Kidney epithelial cell (primary cell): ENCODE results near the gene PAGE1. TPM values are rescaled to one million over a fixed set of nuclear protein-coding genes. Genes with fewer than 3 reads are reported as not detected.
"Not testable (repeated sequence)": the region's sequence is repeated elsewhere in the genome, so short reads cannot be mapped to it uniquely, and the experiment has no call there.

Experiments used
- DNase-seq: peaks from one replicate; pipeline ENCODE4 v3.0.0-alpha.2; 2010; ENCODE audit warnings: low read depth
- H3K27me3 ChIP-seq: 2 replicates; pipeline ENCODE4 v1.6.0; 2011; ENCODE audit warnings: low read length; ENCODE audit not compliant: control insufficient read depth, insufficient read depth
- H3K36me3 ChIP-seq: 2 replicates; pipeline ENCODE4 v1.5.1; 2011; ENCODE audit warnings: low read length; ENCODE audit not compliant: control insufficient read depth, insufficient read depth
- H3K4me3 ChIP-seq: 2 replicates; pipeline ENCODE4 v1.5.1; 2011; ENCODE audit warnings: low read depth, mild to moderate bottlenecking, control low read depth, low read length
- total RNA-seq: library from RNA; depleted of rRNA; stranded (reverse); fragments of >200 nt; gene quantifications from 2 replicates; pipeline ENCODE4 v1.2.3, GENCODE V29; 2015
- TF ChIP-seq, protein P1 (sequence below): IDR thresholded peaks from 2 replicates; pipeline ENCODE4 v1.5.1; 2011; ENCODE audit warnings: mild to moderate bottlenecking, moderate library complexity, low read length, control low read depth, inconsistent platforms; ENCODE audit not compliant: insufficient read depth, poor library complexity, severe bottlenecking

PAGE1 gene, protein sequence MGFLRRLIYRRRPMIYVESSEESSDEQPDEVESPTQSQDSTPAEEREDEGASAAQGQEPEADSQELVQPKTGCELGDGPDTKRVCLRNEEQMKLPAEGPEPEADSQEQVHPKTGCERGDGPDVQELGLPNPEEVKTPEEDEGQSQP
- total RNA-seq, result not detected in 2 replicates

DNA sequence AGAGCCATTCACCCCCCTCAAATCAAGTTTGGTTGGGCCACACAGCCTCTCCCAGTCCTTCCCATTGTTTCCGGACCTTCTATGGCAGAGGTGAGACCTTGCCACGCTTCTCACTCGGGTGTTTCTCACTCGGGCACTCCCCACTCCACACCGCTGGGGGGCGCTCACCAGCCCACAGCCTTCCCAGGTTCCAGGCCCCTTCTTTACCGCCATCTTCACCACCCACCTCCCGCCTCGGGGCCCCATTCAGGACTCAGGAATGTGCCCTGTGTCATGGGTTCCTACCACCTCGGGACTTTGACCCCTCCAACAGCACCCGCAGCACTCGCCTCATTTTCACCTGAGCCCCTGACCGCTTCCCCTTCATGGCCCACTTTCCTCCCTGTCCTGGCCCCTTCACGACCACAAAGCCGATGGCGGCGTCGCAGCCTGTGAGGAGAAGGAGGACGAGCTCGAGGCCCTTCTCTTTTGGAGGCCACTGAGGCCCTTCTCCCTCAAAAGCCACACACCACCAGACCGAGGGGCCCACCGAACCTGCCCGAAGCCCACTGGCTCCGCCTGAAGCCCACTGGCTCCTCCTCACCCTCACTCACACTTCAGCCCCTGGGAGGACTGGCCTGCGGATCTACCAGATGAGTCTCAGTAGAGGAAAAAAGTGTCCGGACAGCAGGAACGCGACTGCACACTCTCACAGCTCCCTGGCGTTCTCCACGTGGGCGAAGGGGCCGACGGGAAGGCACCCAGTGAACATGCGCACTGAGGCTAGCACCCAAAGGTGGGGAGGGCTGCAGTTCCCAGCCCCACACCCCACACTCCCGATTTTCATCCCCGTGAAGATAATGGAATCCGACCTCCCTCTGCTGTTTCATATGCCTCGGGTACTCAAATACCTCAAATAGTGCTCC lies at the start of gene PAGE1:
TSS of gene PAGE1 (minus strand) at position 709 of the 905 bp plus-strand sequence. CDS start 1,214 bp downstream, outside the sequence.
- TF ChIP-seq, protein P1, sequence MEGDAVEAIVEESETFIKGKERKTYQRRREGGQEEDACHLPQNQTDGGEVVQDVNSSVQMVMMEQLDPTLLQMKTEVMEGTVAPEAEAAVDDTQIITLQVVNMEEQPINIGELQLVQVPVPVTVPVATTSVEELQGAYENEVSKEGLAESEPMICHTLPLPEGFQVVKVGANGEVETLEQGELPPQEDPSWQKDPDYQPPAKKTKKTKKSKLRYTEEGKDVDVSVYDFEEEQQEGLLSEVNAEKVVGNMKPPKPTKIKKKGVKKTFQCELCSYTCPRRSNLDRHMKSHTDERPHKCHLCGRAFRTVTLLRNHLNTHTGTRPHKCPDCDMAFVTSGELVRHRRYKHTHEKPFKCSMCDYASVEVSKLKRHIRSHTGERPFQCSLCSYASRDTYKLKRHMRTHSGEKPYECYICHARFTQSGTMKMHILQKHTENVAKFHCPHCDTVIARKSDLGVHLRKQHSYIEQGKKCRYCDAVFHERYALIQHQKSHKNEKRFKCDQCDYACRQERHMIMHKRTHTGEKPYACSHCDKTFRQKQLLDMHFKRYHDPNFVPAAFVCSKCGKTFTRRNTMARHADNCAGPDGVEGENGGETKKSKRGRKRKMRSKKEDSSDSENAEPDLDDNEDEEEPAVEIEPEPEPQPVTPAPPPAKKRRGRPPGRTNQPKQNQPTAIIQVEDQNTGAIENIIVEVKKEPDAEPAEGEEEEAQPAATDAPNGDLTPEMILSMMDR, result no peak

DNA sequence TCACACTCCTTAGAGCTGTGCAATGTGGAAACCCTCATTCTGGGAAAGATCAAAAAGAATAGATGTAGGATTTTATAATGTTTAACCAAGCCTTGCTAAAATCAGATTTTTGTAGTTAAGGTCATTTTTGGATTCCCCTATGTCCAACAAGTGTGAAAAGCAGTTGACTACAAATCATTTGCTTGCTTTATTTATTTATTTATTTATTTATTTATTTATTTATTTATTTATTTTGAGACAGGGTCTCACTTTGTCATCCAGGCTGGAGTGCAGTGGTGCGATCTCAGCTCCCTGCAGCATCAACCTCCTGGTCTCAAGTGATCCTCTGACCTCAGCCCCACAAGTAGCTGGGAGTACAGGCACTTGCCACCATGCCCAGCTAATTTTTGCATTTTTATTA lies 45.7 kb upstream of the PAGE1 start:
- not testable (repeated sequence) for DNase-seq, H3K36me3 ChIP-seq, H3K27me3 ChIP-seq, H3K4me3 ChIP-seq

More for the DNA sequence above, at the start of gene PAGE1:
- Histone ChIP-seq H3K36me3 (no peaks in the 10 kb centered on the region), H3K4me3 (no peak within 1 kb of the TSS), H3K27me3 (no peaks in the 10 kb centered on the region)
- no peak for DNase-seq

DNA sequence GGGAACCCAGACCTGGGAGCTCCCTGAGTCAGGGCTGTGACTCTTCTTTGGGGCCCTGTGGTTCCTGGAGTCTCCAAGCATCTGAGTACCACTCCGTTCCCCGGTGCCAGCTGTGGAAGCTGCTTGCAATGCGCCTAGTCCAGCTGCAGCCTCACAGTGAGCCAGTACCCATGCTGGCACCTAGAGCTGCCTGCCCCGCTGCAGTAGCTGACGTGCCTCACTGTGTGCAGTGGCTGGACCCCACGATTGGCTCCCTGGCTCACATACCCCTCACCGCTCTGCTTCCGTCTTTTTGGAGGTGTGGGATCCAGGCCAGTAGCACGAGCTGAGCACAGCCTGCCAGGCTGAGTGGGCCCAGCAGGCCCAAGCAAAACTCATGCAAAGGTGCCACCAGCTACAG lies 32.1 kb upstream of the PAGE1 start:
- Histone ChIP-seq H3K4me3 (no peak overlapping the region), H3K27me3 (no peaks in the 10 kb centered on the region), H3K36me3 (no peaks in the 10 kb centered on the region)
- no peak for DNase-seq
- TF ChIP-seq, protein P1, result no peak

DNA sequence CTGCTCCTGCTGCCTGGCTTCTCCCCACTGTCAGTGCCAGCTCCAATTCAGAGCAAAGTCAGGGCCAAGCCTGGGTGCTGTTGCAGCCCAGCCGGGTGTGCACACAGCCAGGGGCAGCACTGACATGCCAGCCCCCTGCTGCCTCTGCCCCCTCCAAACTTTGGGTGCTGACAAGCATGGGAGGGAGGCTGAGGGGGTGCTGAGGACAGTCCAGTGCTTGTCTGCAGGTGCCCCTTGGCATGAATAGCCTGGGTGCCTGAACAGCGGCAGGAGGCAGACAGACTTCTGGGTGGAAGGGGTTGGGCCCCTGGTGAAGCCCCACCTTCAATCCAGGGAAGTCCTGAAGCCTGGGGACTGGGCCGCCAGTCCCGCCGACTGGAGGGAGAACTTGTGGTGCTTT lies 31.2 kb upstream of the PAGE1 start:
- H3K27me3 ChIP-seq, result no peaks in the 10 kb centered on the region
- no peak for DNase-seq
- H3K36me3 ChIP-seq, result no peaks in the 10 kb centered on the region
- no peak overlapping the region for H3K4me3 ChIP-seq
- TF ChIP-seq, protein P1, result no peak

DNA sequence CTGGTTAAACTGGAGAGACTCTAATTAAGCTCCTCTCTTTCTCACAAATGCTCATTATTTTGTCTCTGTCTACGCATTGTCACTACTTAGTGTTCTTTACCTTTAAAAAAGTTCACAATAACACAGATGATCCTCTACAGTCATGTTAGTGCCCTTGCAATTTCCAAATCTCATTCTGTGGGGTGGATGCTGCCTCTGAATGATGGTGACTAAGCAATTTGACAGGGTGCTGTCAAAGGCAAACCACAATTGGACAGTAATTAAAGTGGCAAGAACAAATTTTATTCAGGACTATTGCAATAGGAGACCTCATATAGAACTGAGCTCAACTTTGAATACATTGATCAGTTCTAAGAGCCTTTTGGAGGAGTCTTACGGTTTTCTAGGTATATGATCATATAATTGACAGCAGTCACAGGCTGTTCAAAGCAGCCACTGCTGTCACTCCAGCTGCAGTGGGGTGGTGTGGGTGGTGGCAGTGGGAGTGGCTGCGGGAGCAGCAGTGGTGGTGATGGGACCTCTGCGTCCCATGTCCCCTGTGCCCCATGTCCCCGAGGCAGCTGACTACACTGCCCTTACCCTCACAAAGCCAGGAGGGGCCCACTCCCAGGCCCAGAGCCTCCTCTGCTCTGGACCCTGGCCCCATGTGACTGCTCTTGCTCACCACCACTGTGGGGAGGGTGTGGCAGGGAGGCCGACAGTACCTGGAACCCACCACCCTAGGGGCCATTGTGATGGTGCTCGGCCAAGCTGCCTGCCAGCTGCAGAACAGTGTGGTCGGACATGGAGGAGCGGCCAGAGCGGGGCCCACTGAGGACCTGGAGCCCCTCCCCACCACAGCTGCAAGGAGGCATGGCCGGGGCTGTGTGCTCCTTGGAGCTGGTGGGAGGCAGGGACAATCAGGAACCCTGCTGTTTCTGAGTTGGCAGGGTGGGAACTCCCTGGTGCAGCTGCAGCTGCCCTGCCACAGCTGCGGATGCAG lies 30.4 kb upstream of the PAGE1 start:
- TF ChIP-seq, protein P1, result no peak
- Histone ChIP-seq H3K27me3 (no peaks in the 10 kb centered on the region), H3K36me3 (no peaks in the 10 kb centered on the region), H3K4me3 (no peak overlapping the region)
- no peak for DNase-seq

DNA sequence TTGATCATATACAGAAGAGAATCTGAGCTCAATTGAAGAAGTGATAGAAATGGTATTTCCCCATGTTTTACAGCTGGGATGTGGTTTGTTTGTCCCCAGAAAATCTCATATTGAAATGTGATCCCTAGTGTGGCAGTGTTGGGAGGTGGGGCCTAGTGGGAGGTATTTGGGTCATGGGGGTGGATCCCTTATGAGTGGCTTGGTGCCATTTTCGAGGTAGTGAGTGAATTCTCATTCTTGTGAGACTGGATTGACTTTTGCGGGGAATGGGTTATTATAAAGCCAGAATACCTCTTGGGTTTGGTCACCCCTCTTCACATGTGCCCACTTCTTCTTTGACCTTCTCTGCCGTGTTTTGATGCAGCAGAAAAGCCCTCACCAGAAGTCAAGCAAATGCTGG lies 29.6 kb upstream of the PAGE1 start:
- DNase-seq, result no peak
- no peak overlapping the region for H3K4me3 ChIP-seq
- H3K27me3 ChIP-seq, result no peaks in the 10 kb centered on the region
- TF ChIP-seq, protein P1, result no peak
- H3K36me3 ChIP-seq, result no peaks in the 10 kb centered on the region

DNA sequence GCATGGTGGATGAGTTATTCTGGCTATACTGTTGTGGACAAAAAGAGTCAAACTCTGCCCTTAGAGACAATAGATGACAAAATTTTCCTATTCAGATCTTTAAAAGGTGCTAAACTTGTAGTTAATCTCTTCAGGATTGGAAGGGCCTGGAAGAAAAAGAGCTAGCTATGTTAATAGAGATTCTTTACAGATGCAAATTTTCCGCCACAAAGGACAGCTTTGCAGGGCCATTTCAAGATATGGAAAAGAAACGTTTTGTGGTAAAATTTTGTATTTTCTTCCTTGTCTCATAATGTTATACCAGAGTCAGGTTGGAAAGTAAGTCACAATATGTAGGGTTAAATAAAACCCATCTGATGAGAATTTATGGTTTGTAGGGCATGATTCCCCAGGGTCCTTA lies 24.3 kb upstream of the PAGE1 start:
- DNase-seq, H3K27me3 ChIP-seq, H3K4me3 ChIP-seq, H3K36me3 ChIP-seq: not testable (repeated sequence)
